Neuronal stem cell (in vitro differentiated cells): Measurements from ENCODE around the gene RNF150.

Experiments
- DNase-seq: peaks from one replicate; pipeline ENCODE4 v3.0.0-alpha.2; 2013; ENCODE audit warnings: low spot score
- H2AFZ ChIP-seq: one replicate; pipeline ENCODE4 v1.6.1; 2013; ENCODE audit warnings: mild to moderate bottlenecking, low read length, inconsistent platforms
- H2AK5ac ChIP-seq: 2 replicates; pipeline ENCODE4 v1.6.1; 2013; ENCODE audit warnings: low read depth, mild to moderate bottlenecking, inconsistent platforms, low read length, moderate library complexity, mixed read lengths
- H2BK120ac ChIP-seq: 2 replicates; pipeline ENCODE4 v1.6.1; 2013; ENCODE audit warnings: low read depth, mild to moderate bottlenecking, inconsistent platforms, low read length, moderate library complexity, mixed read lengths
- H2BK12ac ChIP-seq: one replicate; pipeline ENCODE4 v1.6.1; 2013; ENCODE audit warnings: low read length, inconsistent platforms
- H2BK15ac ChIP-seq: 2 replicates; pipeline ENCODE4 v1.6.1; 2013; ENCODE audit warnings: mild to moderate bottlenecking, low read length, inconsistent platforms, mixed read lengths
- H2BK5ac ChIP-seq: one replicate; pipeline ENCODE4 v1.6.1; 2013; ENCODE audit warnings: inconsistent platforms, mild to moderate bottlenecking, low read length, moderate library complexity
- H3K14ac ChIP-seq: one replicate; pipeline ENCODE4 v1.6.1; 2013; ENCODE audit warnings: low read length, inconsistent platforms
- H3K18ac ChIP-seq: 2 replicates; pipeline ENCODE4 v1.6.1; 2013; ENCODE audit warnings: low read length, inconsistent platforms
- H3K23ac ChIP-seq: 2 replicates; pipeline ENCODE4 v1.6.1; 2013; ENCODE audit warnings: low read depth, mild to moderate bottlenecking, mixed read lengths, low read length, inconsistent platforms; ENCODE audit not compliant: poor library complexity
- H3K27ac ChIP-seq: replicated peaks from 3 replicates; pipeline ENCODE4 v1.5.1; 2013; ENCODE audit warnings: low read length, inconsistent platforms
- H3K27me3 ChIP-seq, 3 experiments: 2 replicates each; pipeline ENCODE4 v1.6.1; 2013; ENCODE audit warnings: low read length in 3 of 3, mild to moderate bottlenecking in 2 of 3, inconsistent platforms in 1 of 3, low read depth in 1 of 3, mixed read lengths in 1 of 3, moderate library complexity in 1 of 3; ENCODE audit not compliant: control insufficient read depth in 3 of 3, insufficient read depth in 3 of 3
- H3K36me3 ChIP-seq, 2 donors: replicated peaks in 1 of 2; 2 replicates each; pipeline ENCODE4 v1.6.1; 2013; ENCODE audit warnings: low read length in 2 of 2; ENCODE audit not compliant: control insufficient read depth in 2 of 2, insufficient read depth in 2 of 2
- H3K4ac ChIP-seq: 2 replicates; pipeline ENCODE4 v1.6.1; 2013; ENCODE audit warnings: inconsistent platforms, mild to moderate bottlenecking, low read length, moderate library complexity
- H3K4me1 ChIP-seq, 2 donors: 1 replicate in 1 of 2; 2 replicates in 1 of 2; pipeline ENCODE4 v1.6.1; 2013; ENCODE audit warnings: low read length in 2 of 2, low read depth in 1 of 2; ENCODE audit not compliant: control insufficient read depth in 2 of 2, insufficient read depth in 1 of 2
- H3K4me2 ChIP-seq: one replicate; pipeline ENCODE4 v1.6.1; 2013; ENCODE audit warnings: mild to moderate bottlenecking, low read length, inconsistent platforms; ENCODE audit not compliant: insufficient read depth, poor library complexity, severe bottlenecking
- H3K4me3 ChIP-seq, 2 donors: 2 replicates each; pipeline ENCODE4 v1.5.1; 2013; ENCODE audit warnings: low read length in 2 of 2, mild to moderate bottlenecking in 2 of 2, inconsistent platforms in 1 of 2, moderate library complexity in 1 of 2
- H3K79me1 ChIP-seq: one replicate; pipeline ENCODE4 v1.6.1; 2013; ENCODE audit warnings: low read depth, mild to moderate bottlenecking, inconsistent platforms, low read length, moderate library complexity
- H3K9ac ChIP-seq: one replicate; pipeline ENCODE4 v1.6.1; 2013; ENCODE audit warnings: mild to moderate bottlenecking, low read depth, low read length, inconsistent platforms; ENCODE audit not compliant: poor library complexity
- H3K9me3 ChIP-seq, 2 donors: replicated peaks in 1 of 2; 2 replicates each; pipeline versions ENCODE3 to v1.6.1; 2013; ENCODE audit warnings: low read length in 2 of 2, mild to moderate bottlenecking in 2 of 2, inconsistent platforms in 1 of 2, low read depth in 1 of 2, mixed read lengths in 1 of 2, moderate library complexity in 1 of 2; ENCODE audit not compliant: control insufficient read depth in 2 of 2, insufficient read depth in 1 of 2
- H4K8ac ChIP-seq: one replicate; pipeline ENCODE4 v1.6.1; 2013; ENCODE audit warnings: low read depth, mild to moderate bottlenecking, inconsistent platforms, low read length, moderate library complexity
- H4K91ac ChIP-seq: one replicate; pipeline ENCODE4 v1.6.1; 2013; ENCODE audit warnings: low read length, low read depth, mild to moderate bottlenecking, inconsistent platforms; ENCODE audit not compliant: poor library complexity
- WGBS, 2 donors: extraction: QIAGEN DNeasy Blood & Tissue Kit; methylation state at CpG; one replicate each; pipeline ENCODE4 v1.1.7; 2013; ENCODE audit warnings: missing lambda C conversion rate in 2 of 2, mixed read lengths in 1 of 2; ENCODE audit not compliant: insufficient read length in 2 of 2, insufficient replicate concordance in 1 of 2; ENCODE audit errors: extremely low coverage in 2 of 2; 5-methylcytosine and 5-hydroxymethylcytosine counted together

Gene RNF150

GRCh38 chr4:141027421-141027820 is 105.8 kb downstream of the RNF150 start:
- Histone ChIP-seq H2AK5ac (no peak overlapping the region), H3K23ac (no peak overlapping the region), H3K79me1 (no peaks in the 10 kb centered on the region), H3K27ac (no peak overlapping the region), H3K36me3 (no peaks in the 10 kb centered on the region), H4K91ac (no peak overlapping the region), H2BK15ac (no peak overlapping the region), H2BK12ac (no peak overlapping the region), H2BK120ac (no peak overlapping the region), H3K9ac (no peak overlapping the region), H3K18ac (no peak overlapping the region), H4K8ac (no peak overlapping the region), H3K4me1 (peaks cover 0 to 2% of the 10 kb centered on the region in 2 donors), H3K9me3 (no peaks in the 10 kb centered on the region), H3K4ac (no peak overlapping the region), H3K14ac (no peak overlapping the region), H3K27me3 (no peaks in the 10 kb centered on the region), H2BK5ac (no peak overlapping the region), H3K4me3 (no peak overlapping the region), H2AFZ (no peak overlapping the region), H3K4me2 (no peak overlapping the region)
- DNase-seq, result no peak
- WGBS, 2 donors, result no CpG with 5 or more reads among the region's 1 CpG

- no peaks in the 10 kb centered on the region for H3K27me3 ChIP-seq
- H4K91ac ChIP-seq, result no peak overlapping the region
- H3K9ac ChIP-seq, result no peak overlapping the region
- H2AFZ ChIP-seq, result no peak overlapping the region
- H2BK5ac ChIP-seq, result no peak overlapping the region
- H4K8ac ChIP-seq, result no peak overlapping the region
- H2AK5ac ChIP-seq, result no peak overlapping the region
- H3K4me3 ChIP-seq, result no peak overlapping the region
- DNase-seq, result no peak
- H3K4me2 ChIP-seq, result no peak overlapping the region
- H2BK12ac ChIP-seq, result no peak overlapping the region
- H3K27ac ChIP-seq, result no peak overlapping the region
- no peak overlapping the region for H3K23ac ChIP-seq
- no peak overlapping the region for H2BK120ac ChIP-seq
- no peak overlapping the region for H3K18ac ChIP-seq
- no CpG with 5 or more reads among the region's 7 CpGs for WGBS, 2 donors
- no peak overlapping the region for H2BK15ac ChIP-seq
- no peaks in the 10 kb centered on the region for H3K9me3 ChIP-seq
- H3K4ac ChIP-seq, result no peak overlapping the region
- H3K4me1 ChIP-seq, result peaks cover under 1 to 2% of the 10 kb centered on the region in 2 donors
- H3K36me3 ChIP-seq, result no peaks in the 10 kb centered on the region
- H3K14ac ChIP-seq, result no peak overlapping the region
- H3K79me1 ChIP-seq, result no peaks in the 10 kb centered on the region
These were observed 106.4 kb downstream of the RNF150 start for GRCh38 chr4:141026900-141027299.

- Histone ChIP-seq H2AK5ac (no peak overlapping the region), H3K14ac (no peak overlapping the region), H2BK12ac (no peak overlapping the region), H3K9me3 (no peaks in the 10 kb centered on the region), H3K4ac (no peak overlapping the region), H2BK120ac (no peak overlapping the region), H2BK5ac (no peak overlapping the region), H3K4me2 (no peak overlapping the region), H3K36me3 (no peaks in the 10 kb centered on the region), H3K79me1 (no peaks in the 10 kb centered on the region), H3K4me1 (peaks cover 4% of the 10 kb centered on the region in 2 donors), H3K9ac (no peak overlapping the region), H3K27me3 (no peaks in the 10 kb centered on the region), H3K4me3 (no peak overlapping the region), H3K18ac (no peak overlapping the region), H3K27ac (no peak overlapping the region), H4K91ac (no peak overlapping the region), H2BK15ac (no peak overlapping the region), H3K23ac (no peak overlapping the region), H4K8ac (no peak overlapping the region), H2AFZ (no peak overlapping the region)
- WGBS, 2 donors, result no CpG with 5 or more reads among the region's 1 CpG
- DNase-seq, result no peak
These were observed 110.2 kb downstream of the RNF150 start for GRCh38 chr4:141023051-141023450.

- WGBS, 2 donors, result no CpG with 5 or more reads among the region's 3 CpGs
- no peaks in the 10 kb centered on the region for H3K9me3 ChIP-seq
- no peak overlapping the region for H3K18ac ChIP-seq
These were observed 111.1 kb downstream of the RNF150 start for GRCh38 chr4:141022111-141022695.

More at GRCh38 chr4:141022111-141022695, 111.1 kb downstream of the RNF150 start:
- Histone ChIP-seq H3K27me3 (no peaks in the 10 kb centered on the region), H2BK120ac (no peak overlapping the region), H2BK5ac (no peak overlapping the region), H3K4me3 (no peak overlapping the region), H3K14ac (no peak overlapping the region), H3K36me3 (no peaks in the 10 kb centered on the region), H2BK15ac (no peak overlapping the region), H3K27ac (no peak overlapping the region), H4K91ac (no peak overlapping the region), H4K8ac (no peak overlapping the region), H3K9ac (no peak overlapping the region), H3K4ac (no peak overlapping the region), H3K79me1 (no peaks in the 10 kb centered on the region), H3K23ac (no peak overlapping the region), H3K4me2 (no peak overlapping the region), H2AFZ (no peak overlapping the region), H2BK12ac (no peak overlapping the region), H2AK5ac (no peak overlapping the region), H3K4me1 (peaks cover 4% of the 10 kb centered on the region in 2 donors)
- DNase-seq, result no peak
